HEK293T (cell line): ENCODE measurements around the gene KRT80.

Experiments
- BHLHE40 ChIP-seq: fragments of 450-650 bp; IDR thresholded peaks from 2 replicates; pipeline ENCODE4 v1.6.1; 2016; ENCODE audit warnings: mild to moderate bottlenecking, moderate library complexity, borderline replicate concordance
- ELF4 ChIP-seq: fragments of 450-650 bp; IDR thresholded peaks from 2 replicates; pipeline ENCODE4 v1.6.1; 2017; ENCODE audit warnings: antibody characterized with exemption
- FOXM1 ChIP-seq: fragments of 450-650 bp; IDR thresholded peaks from 2 replicates; pipeline ENCODE4 v1.6.1; 2017; ENCODE audit warnings: mild to moderate bottlenecking, borderline replicate concordance
- LEF1 ChIP-seq: fragments of 450-650 bp; IDR thresholded peaks from 2 replicates; pipeline ENCODE4 v1.6.1; 2017; ENCODE audit warnings: mild to moderate bottlenecking, borderline replicate concordance
- NFRKB ChIP-seq: fragments of 450-650 bp; IDR thresholded peaks from 2 replicates; pipeline ENCODE4 v1.6.1; 2016; ENCODE audit warnings: mild to moderate bottlenecking, moderate library complexity
- PKNOX1 ChIP-seq: fragments of 450-650 bp; IDR thresholded peaks from 2 replicates; pipeline ENCODE4 v1.6.1; 2016
- TARDBP ChIP-seq: fragments of 450-650 bp; IDR thresholded peaks from 2 replicates; pipeline ENCODE4 v1.6.1; 2016

- no peak for TF ChIP-seq PKNOX1
- TF ChIP-seq ELF4: no peak
- TF ChIP-seq LEF1: no peak
- no peak for TF ChIP-seq FOXM1
- TF ChIP-seq NFRKB: no peak
- TF ChIP-seq BHLHE40: no peak
- no peak for TF ChIP-seq TARDBP
Observed at GRCh38 chr12:52132754-52133161, 59.1 kb downstream of the KRT80 start.
